ENCODE results near the gene C1QTNF9.
A peak's percentile ranks its signal among the peaks of the same experiment; 100 is the strongest.
"Not testable (repeated sequence)": the region's sequence is repeated elsewhere in the genome, so short reads cannot be mapped to it uniquely, and the experiment has no call there.

C1QTNF9 gene

GRCh38 chr13:24282256-24282655, 27.1 kb upstream of the C1QTNF9 start:
- DNase-seq = peak; percentile 65

- DNase-seq = no peak
Observed at GRCh38 chr13:24284889-24285565, 24.4 kb upstream of the C1QTNF9 start.

- no peak for DNase-seq
Observed at GRCh38 chr13:24286624-24287023, 22.8 kb upstream of the C1QTNF9 start.

- no peak for DNase-seq
Observed at GRCh38 chr13:24287748-24288287, 21.6 kb upstream of the C1QTNF9 start.

- no peak for DNase-seq
Observed at GRCh38 chr13:24288870-24289269, 20.5 kb upstream of the C1QTNF9 start.

GRCh38 chr13:24290280-24290932, 19.0 kb upstream of the C1QTNF9 start:
- DNase-seq = no peak

GRCh38 chr13:24292481-24292880, 16.9 kb upstream of the C1QTNF9 start:
- DNase-seq = no peak

GRCh38 chr13:24293746-24294145, 15.6 kb upstream of the C1QTNF9 start:
- DNase-seq = no peak

- DNase-seq = no peak
Observed at GRCh38 chr13:24299488-24300114, 9.8 kb upstream of the C1QTNF9 start.

GRCh38 chr13:24301434-24301833, 7.9 kb upstream of the C1QTNF9 start:
- no peak for DNase-seq

GRCh38 chr13:24301911-24302310, 7.5 kb upstream of the C1QTNF9 start:
- no peak for DNase-seq

GRCh38 chr13:24304620-24305019, 4.8 kb upstream of the C1QTNF9 start:
- DNase-seq = no peak

- DNase-seq = no peak
Observed at GRCh38 chr13:24306632-24307031, 2.7 kb upstream of the C1QTNF9 start.

- DNase-seq = no peak
Observed at GRCh38 chr13:24307211-24308067, 1.9 kb upstream of the C1QTNF9 start.

- DNase-seq = no peak
Observed at GRCh38 chr13:24308068-24308445, 1.3 kb upstream of the C1QTNF9 start.

GRCh38 chr13:24308488-24309020, 826 bp upstream of the C1QTNF9 start:
- no peak for DNase-seq

- DNase-seq = no peak
Observed at GRCh38 chr13:24313439-24313838, 4.1 kb downstream of the C1QTNF9 start.

GRCh38 chr13:24317835-24318234, 8.5 kb downstream of the C1QTNF9 start:
- DNase-seq = not testable (repeated sequence)

GRCh38 chr13:24318878-24319277, 9.5 kb downstream of the C1QTNF9 start:
- DNase-seq = not testable (repeated sequence)

GRCh38 chr13:24319641-24320040, 10.3 kb downstream of the C1QTNF9 start:
- not testable (repeated sequence) for DNase-seq

GRCh38 chr13:24321416-24321815, 12.0 kb downstream of the C1QTNF9 start:
- not testable (repeated sequence) for DNase-seq

GRCh38 chr13:24322470-24322869, 13.1 kb downstream of the C1QTNF9 start:
- not testable (repeated sequence) for DNase-seq

Measured in NCI-H345 (cell line).